IPS-11a (cell line): Measurements from ENCODE around the gene CEP295NL.
"Not testable (repeated sequence)": the region's sequence is repeated elsewhere in the genome, so short reads cannot be mapped to it uniquely, and the experiment has no call there.

ENCODE experiments used
- H3K4me3 ChIP-seq: one replicate; pipeline ENCODE4 v1.5.1; 2013; ENCODE audit warnings: low read depth, low read length, control low read depth

CEP295NL gene

GRCh38 chr17:78910497-78911284 lies 7.7 kb upstream of the CEP295NL start:
- H3K4me3 ChIP-seq: no peak overlapping the region

GRCh38 chr17:78908426-78908825 lies 5.4 kb upstream of the CEP295NL start:
- H3K4me3 ChIP-seq: no peak overlapping the region

DNA sequence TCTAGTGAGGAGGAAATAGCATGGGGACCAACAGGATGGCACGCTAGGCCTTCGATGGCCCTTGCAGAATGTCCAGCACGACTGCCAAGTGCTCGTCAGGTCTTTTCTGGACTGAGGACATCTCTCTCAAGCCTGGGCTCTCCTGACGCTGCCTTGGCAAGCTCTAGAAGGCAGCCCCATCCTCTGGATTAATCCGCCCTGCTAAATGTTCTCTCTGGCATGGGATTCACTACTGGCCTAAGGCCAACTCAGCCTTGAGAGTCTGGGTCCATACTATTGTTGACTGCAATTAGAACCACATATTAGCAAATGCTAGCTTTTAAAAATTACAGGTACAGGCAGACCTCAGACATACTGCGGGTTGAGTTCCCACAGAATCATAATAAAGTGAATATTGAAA lies 2.5 kb upstream of the CEP295NL start:
- H3K4me3 ChIP-seq: no peak overlapping the region

GRCh38 chr17:78905116-78905515 lies 2.1 kb upstream of the CEP295NL start:
- no peak overlapping the region for H3K4me3 ChIP-seq

DNA sequence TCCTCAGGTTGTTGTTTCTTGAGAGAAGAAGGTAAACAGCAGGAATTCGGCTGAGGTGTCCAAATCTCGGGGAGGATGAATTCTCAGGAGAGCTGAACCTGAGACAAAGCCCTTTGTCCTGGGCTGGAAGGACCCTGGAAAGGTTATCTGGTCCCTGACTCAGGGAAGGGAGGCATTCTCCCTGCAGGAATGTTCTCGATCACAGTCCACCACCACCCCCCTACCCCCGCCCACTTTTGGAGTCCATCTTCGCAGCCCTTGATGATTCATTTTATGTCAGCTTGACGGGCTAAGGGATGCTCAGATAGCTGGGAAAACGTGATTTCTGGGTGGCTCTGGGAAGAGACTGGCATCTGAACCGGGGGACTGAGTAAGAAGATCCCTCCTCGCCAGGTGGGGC lies 1.4 kb upstream of the CEP295NL start:
- no peak overlapping the region for H3K4me3 ChIP-seq

DNA sequence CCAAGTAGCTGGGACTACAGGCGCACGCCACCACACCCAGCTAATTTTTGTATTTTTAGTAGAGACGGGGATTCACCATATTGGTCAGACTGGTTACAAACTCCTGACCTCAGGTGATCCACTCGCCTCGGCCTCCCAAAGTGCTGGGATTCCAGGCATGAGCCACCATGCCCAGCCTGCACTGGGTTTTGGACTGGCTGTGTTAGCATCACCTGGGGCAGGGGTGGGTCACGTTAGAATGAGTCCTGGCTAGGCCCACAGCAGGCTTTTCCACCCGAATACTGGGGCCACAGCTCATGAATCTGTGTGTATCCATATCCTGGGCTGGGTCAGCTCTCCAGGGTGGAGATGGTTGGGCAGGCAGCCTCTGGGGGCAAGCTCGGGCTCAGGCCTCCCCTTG lies 770 bp downstream of the CEP295NL start:
- not testable (repeated sequence) for H3K4me3 ChIP-seq

GRCh38 chr17:78901806-78902205 lies 1.2 kb downstream of the CEP295NL start:
- no peak overlapping the region for H3K4me3 ChIP-seq

DNA sequence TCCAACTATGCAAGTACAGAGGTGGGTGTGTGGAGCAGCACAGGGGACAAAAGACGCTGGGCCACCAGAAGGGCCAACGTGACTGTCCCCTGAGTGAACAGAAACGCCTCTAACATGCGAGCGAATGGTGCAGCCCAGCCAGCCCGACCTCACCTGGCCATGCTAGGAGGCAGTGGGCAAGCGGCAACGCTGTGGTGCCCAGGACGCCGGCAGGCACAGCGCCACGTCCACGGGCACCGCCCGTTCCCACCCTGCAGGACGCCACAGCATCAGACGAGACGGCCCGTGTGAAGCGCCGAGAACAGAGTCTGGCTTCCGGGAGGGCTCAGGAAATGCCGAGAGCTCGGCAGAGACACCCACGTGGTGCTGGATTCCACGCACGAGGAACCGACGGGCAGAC lies 2.2 kb downstream of the CEP295NL start:
- H3K4me3 ChIP-seq: no peak overlapping the region

GRCh38 chr17:78899361-78900260 lies 3.4 kb downstream of the CEP295NL start:
- no peak overlapping the region for H3K4me3 ChIP-seq

DNA sequence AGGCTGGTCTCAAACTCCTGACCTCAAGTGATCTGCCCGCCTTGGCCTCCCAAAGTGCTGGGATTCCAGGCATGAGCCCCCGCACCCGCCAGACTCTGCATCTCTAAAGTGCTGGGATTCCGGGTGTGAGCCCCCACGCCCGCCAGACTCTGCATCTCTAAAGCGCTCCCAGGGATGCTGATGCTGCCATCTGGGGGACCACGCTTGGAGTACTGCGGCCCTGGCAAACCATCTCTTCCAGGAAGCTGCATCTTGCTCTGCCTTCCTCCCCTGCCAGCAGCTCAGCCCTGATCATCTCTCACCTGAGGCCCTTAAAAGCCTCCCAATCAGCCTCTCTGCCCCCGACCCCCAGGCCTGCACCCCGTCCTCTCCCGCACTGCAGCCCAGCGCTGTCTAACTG lies 4.1 kb downstream of the CEP295NL start:
- no peak overlapping the region for H3K4me3 ChIP-seq

DNA sequence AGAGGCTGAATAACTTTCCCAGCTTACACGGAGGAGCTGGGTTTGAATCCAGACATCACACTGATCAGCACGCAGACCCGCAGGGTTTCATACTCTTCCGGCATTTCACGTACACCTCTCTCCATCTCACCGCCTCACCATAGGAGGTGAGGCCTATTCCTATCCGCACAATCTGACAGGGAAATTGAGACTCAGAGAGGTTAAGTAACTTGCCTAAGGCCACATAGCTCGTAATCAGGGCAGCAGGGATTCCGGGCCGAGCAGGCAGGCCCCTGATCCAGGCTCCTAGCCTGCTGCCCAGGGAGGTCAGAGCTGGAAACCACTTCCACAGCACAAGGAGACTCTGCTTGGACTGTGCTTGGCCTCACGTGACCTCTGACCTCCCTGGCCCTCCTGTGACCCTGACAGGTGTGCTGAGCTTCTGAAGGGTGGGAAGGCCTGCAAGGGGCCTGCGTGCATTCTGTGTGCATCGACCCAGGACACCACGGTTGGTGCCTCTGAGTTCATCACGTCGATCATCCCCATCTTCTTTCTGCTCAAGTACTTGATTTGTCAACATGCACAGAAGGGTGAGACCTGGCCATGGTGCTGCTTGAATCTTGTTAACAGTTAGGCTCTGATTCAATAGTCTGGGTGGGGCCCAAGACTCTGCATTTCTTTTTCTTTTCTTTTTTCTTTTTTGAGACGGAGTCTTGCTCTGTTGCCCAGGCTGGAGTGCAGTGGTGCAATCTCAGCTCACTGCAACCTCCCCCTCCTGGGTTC lies 4.7 kb downstream of the CEP295NL start:
- no peak overlapping the region for H3K4me3 ChIP-seq

GRCh38 chr17:78897664-78898047 lies 5.3 kb downstream of the CEP295NL start:
- H3K4me3 ChIP-seq: no peak overlapping the region

- no peak overlapping the region for H3K4me3 ChIP-seq
Observed at GRCh38 chr17:78896834-78897663, 6.0 kb downstream of the CEP295NL start.

DNA sequence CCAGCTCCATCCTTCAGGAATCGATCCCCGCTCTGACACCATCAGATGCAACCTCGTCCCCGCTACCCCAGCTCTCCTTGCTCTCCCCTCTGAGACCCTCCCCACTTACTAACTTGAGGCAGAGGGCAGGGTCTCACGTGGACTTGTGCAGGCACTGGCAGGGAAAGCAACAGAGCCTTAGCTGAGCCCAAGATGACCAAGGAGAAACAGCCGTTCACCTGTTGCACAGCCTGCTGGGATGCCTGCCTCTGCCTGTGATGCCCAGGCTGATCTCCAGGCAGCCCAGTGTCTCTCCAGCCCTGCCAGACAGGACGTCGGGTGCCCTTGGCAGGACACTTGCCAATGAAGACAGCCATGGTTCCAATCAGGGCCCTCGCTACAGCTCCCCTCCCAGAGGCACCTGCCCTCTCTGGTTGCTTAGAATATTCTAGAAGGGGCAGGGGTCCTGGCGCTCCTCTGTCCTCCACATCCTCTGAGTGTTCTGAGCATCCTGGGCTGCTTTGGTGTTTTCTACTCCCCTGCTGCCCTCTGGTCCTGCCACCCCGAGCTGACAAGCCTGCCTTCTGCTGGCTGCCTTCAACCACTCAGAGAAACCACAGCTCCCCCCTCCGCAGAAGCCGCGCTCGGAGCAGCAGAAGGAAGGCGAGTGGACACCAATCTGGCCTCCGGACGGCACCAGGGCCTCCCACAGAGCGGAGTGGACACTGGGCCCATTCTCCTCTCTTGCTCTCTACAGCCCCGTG lies 6.7 kb downstream of the CEP295NL start:
- no peak overlapping the region for H3K4me3 ChIP-seq

DNA sequence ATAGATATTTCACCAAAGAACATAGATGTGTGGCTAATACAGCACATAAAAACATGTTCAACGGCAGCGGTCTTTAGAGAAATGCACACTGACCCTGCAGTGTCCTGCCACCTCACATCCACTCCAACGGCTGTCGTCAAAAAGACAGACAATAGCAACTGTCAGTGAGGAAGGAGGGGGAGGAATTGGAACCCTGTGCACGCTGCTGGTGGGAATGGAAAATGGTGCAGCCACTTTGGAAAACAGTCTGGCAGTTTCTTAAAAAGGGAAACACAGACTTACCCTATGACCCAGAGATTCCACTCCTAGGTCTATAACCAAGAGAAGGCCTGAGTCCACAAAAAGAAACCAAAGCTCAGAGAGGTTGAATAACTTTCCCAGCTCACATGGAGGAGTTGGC lies 7.7 kb downstream of the CEP295NL start:
- no peak overlapping the region for H3K4me3 ChIP-seq

DNA sequence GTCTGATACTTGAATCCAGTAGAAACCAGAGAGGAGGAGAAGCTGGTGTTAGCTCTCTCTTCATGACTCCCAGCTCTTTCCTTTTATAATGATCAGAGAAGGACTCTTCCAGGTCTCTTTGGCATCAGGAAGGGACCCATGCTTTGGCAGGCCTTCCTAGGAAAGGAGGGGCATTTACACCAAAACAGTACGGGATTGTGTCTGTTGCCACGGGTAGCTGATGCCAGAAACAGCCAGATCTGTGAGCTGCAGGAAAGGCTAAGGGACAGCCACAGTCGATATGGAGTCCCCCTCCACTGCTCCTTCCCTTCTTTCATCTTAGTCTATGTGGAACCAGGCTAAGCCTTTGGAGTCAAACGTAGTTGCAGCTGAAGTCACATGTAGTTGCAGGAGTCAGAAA lies 9.3 kb downstream of the CEP295NL start:
- no peak overlapping the region for H3K4me3 ChIP-seq

DNA sequence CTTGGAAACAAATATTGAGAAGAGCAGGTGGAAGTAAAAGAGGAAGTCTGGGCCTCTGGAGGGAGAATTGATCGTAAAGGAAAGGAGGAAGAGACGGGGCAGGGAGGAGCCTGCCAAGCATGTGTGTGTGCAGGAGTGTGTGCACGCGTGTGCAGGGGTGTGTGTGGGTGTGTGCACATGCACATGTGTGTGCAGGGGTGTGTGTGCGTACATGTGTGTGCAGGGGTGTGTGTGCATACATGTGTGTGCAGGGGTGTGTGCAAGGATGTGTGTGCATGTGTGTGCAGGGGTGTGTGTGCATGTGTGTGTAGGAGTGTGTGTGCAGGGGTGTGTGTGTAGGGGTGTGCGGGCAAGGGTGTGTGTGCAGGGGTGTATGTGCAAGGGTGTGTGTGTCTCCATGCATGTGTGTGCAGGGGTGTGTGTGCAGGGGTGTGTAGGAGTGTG lies 10.0 kb downstream of the CEP295NL start:
- no peak overlapping the region for H3K4me3 ChIP-seq

DNA sequence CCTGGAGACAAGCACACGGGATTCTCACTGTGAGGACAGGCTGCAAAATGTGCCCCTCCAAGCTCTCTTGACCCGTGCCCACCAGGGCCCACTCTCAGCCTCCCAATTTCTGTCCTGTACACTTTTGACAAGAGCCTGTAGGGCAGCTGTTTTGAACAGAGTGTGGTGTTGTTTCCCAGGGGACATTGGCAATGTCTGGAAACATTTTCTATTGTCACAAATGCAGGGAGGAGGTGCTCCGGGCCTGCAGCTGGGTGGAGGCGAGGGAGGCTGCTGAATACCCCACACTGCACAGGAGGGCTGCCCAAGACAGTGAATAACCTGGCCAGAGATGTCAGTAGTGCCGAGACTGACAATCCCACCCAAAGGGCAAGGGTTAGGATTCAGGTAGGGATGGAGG lies 10.5 kb downstream of the CEP295NL start:
- H3K4me3 ChIP-seq: no peak overlapping the region

DNA sequence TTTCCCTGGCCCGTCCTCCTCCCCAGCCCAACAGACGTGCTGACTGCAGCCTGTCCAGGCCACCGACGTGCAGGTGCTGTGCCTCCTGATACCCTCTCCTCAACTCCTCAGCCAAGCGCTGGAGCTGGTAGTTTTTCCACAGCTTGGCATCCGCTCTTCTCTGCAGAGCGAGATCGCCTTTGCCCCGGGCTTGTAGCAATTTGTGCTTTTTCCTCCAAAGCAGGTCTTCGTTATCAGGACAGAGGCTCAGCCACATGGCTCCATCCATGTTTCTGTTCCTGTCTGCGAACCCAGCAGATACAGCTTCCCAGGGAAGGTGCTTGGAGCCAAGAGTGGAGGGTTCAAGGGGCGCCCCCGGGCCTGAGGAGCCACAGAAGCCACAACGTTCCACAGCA lies 10.9 kb downstream of the CEP295NL start:
- H3K4me3 ChIP-seq: no peak overlapping the region
